Panc1 (cell line): ENCODE data around the gene AFF3. TPM values are rescaled to one million over a fixed set of nuclear protein-coding genes. Genes with fewer than 3 reads are reported as not detected.

Experiments
- ATAC-seq: fragments of 200-7000 bp; cut with Tn5 transposase; 2 replicates; pipeline ENCODE4 v1.9.1; 2020; ENCODE audit warnings: mild to moderate bottlenecking, moderate library complexity
- BruUV-seq: library from RNA; stranded (reverse); fragments of 400-500 nt; replicated peaks from 2 replicates; lab custom pipeline; 2021; lab: Mats Ljungman, UMichigan
- CTCF ChIA-PET: fragments of 300-600 bp; sonication (Branson Sonifier 250); formaldehyde crosslinking; loops from one replicate; lab custom pipeline; 2022; ENCODE audit warnings: antibody characterized with exemption; lab: Charles Lee
- POLR2A ChIA-PET: fragments of 300-600 bp; sonication (Branson Sonifier 250); formaldehyde crosslinking; loops from one replicate; lab custom pipeline; 2022; ENCODE audit warnings: antibody characterized with exemption; lab: Charles Lee
- DNase-seq: peaks from one replicate; pipeline ENCODE4 v3.0.0-alpha.2; 2010; ENCODE audit warnings: low read depth, low spot score
- H3K27ac ChIP-seq: 2 replicates; pipeline ENCODE4 v1.5.1; 2011; ENCODE audit warnings: mild to moderate bottlenecking, low read length, inconsistent platforms
- H3K27me3 ChIP-seq: fragments of 200-500 bp; sonication (Bioruptor generic); 2 replicates; pipeline ENCODE4 v1.6.0; 2014; ENCODE audit warnings: low read length, inconsistent platforms; ENCODE audit not compliant: control insufficient read depth, insufficient read depth
- H3K36me3 ChIP-seq: fragments of 200-500 bp; sonication (Bioruptor generic); 2 replicates; pipeline ENCODE4 v1.5.1; 2014; ENCODE audit warnings: inconsistent platforms, mild to moderate bottlenecking, low read length, moderate library complexity; ENCODE audit not compliant: control insufficient read depth, insufficient read depth
- H3K4me1 ChIP-seq: 2 replicates; pipeline ENCODE4 v1.5.1; 2011; ENCODE audit warnings: inconsistent platforms, mild to moderate bottlenecking, low read length, moderate library complexity; ENCODE audit not compliant: control insufficient read depth, insufficient read depth
- H3K4me3 ChIP-seq, 2 experiments: 2 replicates each; pipeline ENCODE4 v1.5.1; 2011 to 2012; ENCODE audit warnings: low read depth in 2 of 2, low read length in 2 of 2, mild to moderate bottlenecking in 2 of 2, inconsistent platforms in 1 of 2, moderate library complexity in 1 of 2
- H3K9me3 ChIP-seq: fragments of 200-500 bp; sonication (Bioruptor generic); 2 replicates; pipeline ENCODE4 v1.5.1; 2014; ENCODE audit warnings: low read depth, mild to moderate bottlenecking, inconsistent platforms, low read length, moderate library complexity; ENCODE audit not compliant: control insufficient read depth, insufficient read depth
- POLR2AphosphoS5 ChIP-seq: IDR thresholded peaks from 2 replicates; pipeline ENCODE4 v1.6.1; 2012; ENCODE audit warnings: mild to moderate bottlenecking, low read depth, low read length, moderate library complexity
- SIN3A ChIP-seq: IDR thresholded peaks from 2 replicates; pipeline ENCODE4 v1.6.1; 2012; ENCODE audit warnings: low read depth, mild to moderate bottlenecking, low read length, moderate library complexity, borderline replicate concordance; ENCODE audit not compliant: insufficient read depth
- TCF7L2 ChIP-seq: IDR thresholded peaks from 2 replicates; pipeline ENCODE4 v1.6.1; 2011; ENCODE audit warnings: mild to moderate bottlenecking, low read depth, low read length, inconsistent platforms
- in situ Hi-C: cut with HindIII; loops from 2 replicates; pipeline ENCODE4 v1.10.0; 2016; ENCODE audit warnings: low sequenced_read_pairs, low pct_unique_long_range_greater_than_20kb
- intact Hi-C: fragments of 100-400 bp; cut with micrococcal nuclease; formaldehyde crosslinking; loops from one replicate; pipeline ENCODE4 v1.10.0; 2022; ENCODE audit not compliant: unreplicated experiment
- total RNA-seq: library from RNA; stranded (reverse); gene quantifications from one replicate; pipeline ENCODE4 v1.2.1, GENCODE V29; 2021; ENCODE audit not compliant: unreplicated experiment
- TF ChIP-seq, protein P1 (sequence below): fragments of 450-650 bp; IDR thresholded peaks from 2 replicates; pipeline ENCODE4 v1.5.1; 2017; ENCODE audit warnings: mild to moderate bottlenecking
- TF ChIP-seq, protein P2 (sequence below), 2 experiments: IDR thresholded peaks; 2 replicates each; pipeline ENCODE4 v1.6.1; 2011 to 2012; ENCODE audit warnings: low read depth in 2 of 2, control low read depth in 1 of 2, low read length in 1 of 2, mild to moderate bottlenecking in 1 of 2, moderate library complexity in 1 of 2; ENCODE audit not compliant: insufficient read depth in 1 of 2

Gene AFF3
- total RNA-seq, 1 experiment from 2014 or later: 2.2 TPM

DNA sequence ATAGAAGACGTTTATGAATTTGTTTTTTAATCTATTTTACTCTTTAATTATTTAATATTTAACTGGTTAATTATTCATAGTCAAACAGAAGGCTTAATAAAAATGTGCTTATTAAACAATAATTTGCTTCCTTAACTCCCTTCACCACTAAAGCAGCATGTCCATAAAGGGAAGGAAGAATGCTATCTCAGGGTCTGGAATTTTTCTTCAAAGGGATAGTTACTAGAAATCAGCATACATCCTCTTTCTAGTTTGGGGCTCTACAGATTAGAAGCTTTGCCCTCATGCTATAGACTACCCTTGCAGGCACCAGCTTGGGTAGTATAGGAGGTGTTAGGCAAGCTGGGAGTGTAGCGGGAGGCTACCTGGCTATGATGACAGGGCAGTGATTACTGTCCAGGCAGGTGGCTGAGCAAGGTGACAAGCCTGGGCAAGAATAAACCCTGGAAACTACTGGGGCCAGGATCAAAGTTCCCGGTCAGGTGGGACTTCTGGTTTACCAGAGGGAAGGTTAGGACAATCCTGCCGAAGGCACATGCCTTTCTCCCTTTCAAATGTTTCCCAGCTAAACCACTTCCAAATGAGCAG is 376.6 kb downstream of the AFF3 start:
- Histone ChIP-seq H3K4me1 (no peaks in the 10 kb centered on the region; the same call in 1 of the 2 replicates), H3K27ac (no peak overlapping the region), H3K27me3 (peaks cover 2% of the 10 kb centered on the region; the same call in 1 of the 2 replicates), H3K36me3 (no peaks in the 10 kb centered on the region), H3K4me3 (no peak overlapping the region), H3K9me3 (no peaks in the 10 kb centered on the region)
- in situ Hi-C loops (no loop called here), intact Hi-C loops (no loop called here)
- ChIA-PET CTCF (no interaction called here), POLR2A (no interaction called here)
- TF ChIP-seq POLR2AphosphoS5 (no peak), TCF7L2 (no peak), SIN3A (no peak)
- TF ChIP-seq, protein P1, sequence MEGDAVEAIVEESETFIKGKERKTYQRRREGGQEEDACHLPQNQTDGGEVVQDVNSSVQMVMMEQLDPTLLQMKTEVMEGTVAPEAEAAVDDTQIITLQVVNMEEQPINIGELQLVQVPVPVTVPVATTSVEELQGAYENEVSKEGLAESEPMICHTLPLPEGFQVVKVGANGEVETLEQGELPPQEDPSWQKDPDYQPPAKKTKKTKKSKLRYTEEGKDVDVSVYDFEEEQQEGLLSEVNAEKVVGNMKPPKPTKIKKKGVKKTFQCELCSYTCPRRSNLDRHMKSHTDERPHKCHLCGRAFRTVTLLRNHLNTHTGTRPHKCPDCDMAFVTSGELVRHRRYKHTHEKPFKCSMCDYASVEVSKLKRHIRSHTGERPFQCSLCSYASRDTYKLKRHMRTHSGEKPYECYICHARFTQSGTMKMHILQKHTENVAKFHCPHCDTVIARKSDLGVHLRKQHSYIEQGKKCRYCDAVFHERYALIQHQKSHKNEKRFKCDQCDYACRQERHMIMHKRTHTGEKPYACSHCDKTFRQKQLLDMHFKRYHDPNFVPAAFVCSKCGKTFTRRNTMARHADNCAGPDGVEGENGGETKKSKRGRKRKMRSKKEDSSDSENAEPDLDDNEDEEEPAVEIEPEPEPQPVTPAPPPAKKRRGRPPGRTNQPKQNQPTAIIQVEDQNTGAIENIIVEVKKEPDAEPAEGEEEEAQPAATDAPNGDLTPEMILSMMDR: no peak
- TF ChIP-seq, protein P2, sequence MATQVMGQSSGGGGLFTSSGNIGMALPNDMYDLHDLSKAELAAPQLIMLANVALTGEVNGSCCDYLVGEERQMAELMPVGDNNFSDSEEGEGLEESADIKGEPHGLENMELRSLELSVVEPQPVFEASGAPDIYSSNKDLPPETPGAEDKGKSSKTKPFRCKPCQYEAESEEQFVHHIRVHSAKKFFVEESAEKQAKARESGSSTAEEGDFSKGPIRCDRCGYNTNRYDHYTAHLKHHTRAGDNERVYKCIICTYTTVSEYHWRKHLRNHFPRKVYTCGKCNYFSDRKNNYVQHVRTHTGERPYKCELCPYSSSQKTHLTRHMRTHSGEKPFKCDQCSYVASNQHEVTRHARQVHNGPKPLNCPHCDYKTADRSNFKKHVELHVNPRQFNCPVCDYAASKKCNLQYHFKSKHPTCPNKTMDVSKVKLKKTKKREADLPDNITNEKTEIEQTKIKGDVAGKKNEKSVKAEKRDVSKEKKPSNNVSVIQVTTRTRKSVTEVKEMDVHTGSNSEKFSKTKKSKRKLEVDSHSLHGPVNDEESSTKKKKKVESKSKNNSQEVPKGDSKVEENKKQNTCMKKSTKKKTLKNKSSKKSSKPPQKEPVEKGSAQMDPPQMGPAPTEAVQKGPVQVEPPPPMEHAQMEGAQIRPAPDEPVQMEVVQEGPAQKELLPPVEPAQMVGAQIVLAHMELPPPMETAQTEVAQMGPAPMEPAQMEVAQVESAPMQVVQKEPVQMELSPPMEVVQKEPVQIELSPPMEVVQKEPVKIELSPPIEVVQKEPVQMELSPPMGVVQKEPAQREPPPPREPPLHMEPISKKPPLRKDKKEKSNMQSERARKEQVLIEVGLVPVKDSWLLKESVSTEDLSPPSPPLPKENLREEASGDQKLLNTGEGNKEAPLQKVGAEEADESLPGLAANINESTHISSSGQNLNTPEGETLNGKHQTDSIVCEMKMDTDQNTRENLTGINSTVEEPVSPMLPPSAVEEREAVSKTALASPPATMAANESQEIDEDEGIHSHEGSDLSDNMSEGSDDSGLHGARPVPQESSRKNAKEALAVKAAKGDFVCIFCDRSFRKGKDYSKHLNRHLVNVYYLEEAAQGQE (IDR thresholded peaks at IDR 0.05; ENCODE audit: insufficient read depth in 1 of 2, low read depth in 2 of 2, low read length in 1 of 2): no peak
- no peak for ATAC-seq
- BruUV-seq: no TSS peak
- DNase-seq: no peak

DNA sequence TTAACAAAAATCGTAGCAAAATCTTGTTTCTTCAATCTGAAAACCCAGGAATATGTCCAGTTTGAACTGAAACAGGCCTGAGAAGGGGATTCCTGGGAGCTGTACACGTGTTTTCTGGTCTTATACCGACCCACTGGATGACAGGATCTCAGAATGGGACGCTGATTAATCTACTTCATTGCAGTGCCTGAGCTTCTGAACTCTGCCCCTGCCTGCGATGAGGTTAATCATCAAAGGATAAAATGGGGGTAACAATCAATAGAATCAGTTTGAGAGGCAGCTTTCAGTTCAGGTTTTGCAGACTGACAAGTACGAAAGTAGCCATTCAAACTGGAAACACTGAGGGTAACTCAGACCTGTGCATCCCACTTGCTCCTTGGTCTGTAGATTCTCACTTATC is 378.6 kb downstream of the AFF3 start:
- POLR2A ChIA-PET: no interaction called here
- CTCF ChIA-PET: interaction anchor here (0.6 kb wide), 1 partner anchor 75 kb away, joined by 3 read pairs; no protein-coding TSS in a partner anchor
- no peaks in the 10 kb centered on the region for H3K36me3 ChIP-seq
- no peak for DNase-seq
- H3K4me1 ChIP-seq: no peaks in the 10 kb centered on the region; the same call in 1 of the 2 replicates
- BruUV-seq: no TSS peak
- H3K27me3 ChIP-seq: peaks cover 4% of the 10 kb centered on the region; the same call in 1 of the 2 replicates
- H3K27ac ChIP-seq: no peak overlapping the region
- H3K9me3 ChIP-seq: no peaks in the 10 kb centered on the region
- no peak for TF ChIP-seq TCF7L2
- no peak for TF ChIP-seq SIN3A
- no peak for TF ChIP-seq POLR2AphosphoS5
- TF ChIP-seq, protein P1: no peak
- TF ChIP-seq, protein P2 (IDR thresholded peaks at IDR 0.05; ENCODE audit: insufficient read depth in 1 of 2, low read depth in 2 of 2, low read length in 1 of 2): no peak
- in situ Hi-C loops: no loop called here
- no peak overlapping the region for H3K4me3 ChIP-seq
- no peak for ATAC-seq
- intact Hi-C loops: no loop called here
